Measurements from ENCODE around the gene GRM1.

GRM1 gene

GRCh38 chr6:146127447-146128215 is 98.8 kb downstream of the GRM1 start:
- Histone ChIP-seq H3K27ac (ENCODE audit: extremely low read depth, low read depth, low read length) (no peak overlapping the region), H3K36me3 (ENCODE audit: control insufficient read depth in 2 of 2, insufficient read depth in 1 of 2, low read length in 2 of 2) (no peaks in the 10 kb centered on the region), H3K4me1 (ENCODE audit: control insufficient read depth, insufficient read depth, low read length) (no peaks in the 10 kb centered on the region), H3K9me3 (ENCODE audit: control insufficient read depth, insufficient read depth, low read depth, low read length) (no peaks in the 10 kb centered on the region), H3K4me3 (ENCODE audit: low read depth, low read length) (no peak overlapping the region)
- ChIA-PET CTCF (interaction anchor here (0.5 kb wide), 1 partner anchor 62 kb away, joined by 3 read pairs; no protein-coding TSS in a partner anchor), POLR2A (no interaction called here)
- no peak for TF ChIP-seq ZNF146 (tag by site-specific recombination; IDR thresholded peaks at IDR 0.05)
- no peak for TF ChIP-seq ZNF341 (tag by site-specific recombination; IDR thresholded peaks at IDR 0.05; ENCODE audit: low read depth)
- no peak for TF ChIP-seq ZNF112 (tag by site-specific recombination; IDR thresholded peaks at IDR 0.05)
- no peak for TF ChIP-seq YY1 (tag by site-specific recombination; IDR thresholded peaks at IDR 0.05)
- no peak for TF ChIP-seq WT1 (tag by site-specific recombination; IDR thresholded peaks at IDR 0.05)
- TF ChIP-seq MYNN (tag by site-specific recombination; IDR thresholded peaks at IDR 0.05; ENCODE audit: borderline replicate concordance) = no peak
- TF ChIP-seq ZNF416 (tag by site-specific recombination; IDR thresholded peaks at IDR 0.05) = no peak
- TF ChIP-seq ZNF157 (tag by site-specific recombination; IDR thresholded peaks at IDR 0.05) = no peak
- TF ChIP-seq KLF9 (tag by site-specific recombination; IDR thresholded peaks at IDR 0.05; ENCODE audit: low read depth) = no peak

GRCh38 chr6:146133866-146134265 is 105.0 kb downstream of the GRM1 start:
- ChIA-PET CTCF (no interaction called here), POLR2A (no interaction called here)
- no peak for TF ChIP-seq ZNF707 (tag by site-specific recombination; IDR thresholded peaks at IDR 0.05)
- no peak for TF ChIP-seq TCF7L2 (IDR thresholded peaks at IDR 0.05; ENCODE audit: borderline replicate concordance, low read depth, low read length)
- no peak for TF ChIP-seq TRIM28 (IDR thresholded peaks at IDR 0.05; ENCODE audit: borderline replicate concordance, low read length)
- TF ChIP-seq ZNF645 (tag by site-specific recombination; IDR thresholded peaks at IDR 0.05) = no peak
- TF ChIP-seq ZBTB26 (tag by site-specific recombination; optimal IDR thresholded peaks at IDR 0.05) = no peak
- TF ChIP-seq ZNF2 (tag by site-specific recombination; IDR thresholded peaks at IDR 0.05) = no peak
- TF ChIP-seq ZXDB (tag by site-specific recombination; IDR thresholded peaks at IDR 0.05) = no peak
- TF ChIP-seq ZNF513 (tag by site-specific recombination; IDR thresholded peaks at IDR 0.05) = no peak
- TF ChIP-seq AEBP2 (tag by site-specific recombination; IDR thresholded peaks at IDR 0.05; ENCODE audit: borderline replicate concordance) = no peak
- TF ChIP-seq ZNF449 (tag by site-specific recombination; IDR thresholded peaks at IDR 0.05) = no peak
- no peak for TF ChIP-seq ZNF704 (tag by site-specific recombination; IDR thresholded peaks at IDR 0.05)
- Histone ChIP-seq H3K4me1 (ENCODE audit: control insufficient read depth, insufficient read depth, low read length) (no peaks in the 10 kb centered on the region), H3K4me3 (ENCODE audit: low read depth, low read length) (no peak overlapping the region), H3K36me3 (ENCODE audit: control insufficient read depth in 2 of 2, insufficient read depth in 1 of 2, low read length in 2 of 2) (no peaks in the 10 kb centered on the region), H3K27ac (ENCODE audit: extremely low read depth, low read depth, low read length) (no peak overlapping the region), H3K9me3 (ENCODE audit: control insufficient read depth, insufficient read depth, low read depth, low read length) (no peaks in the 10 kb centered on the region)

Measured in HEK293 (cell line).